ENCODE measurements around the gene SGCE.

SGCE gene

DNA sequence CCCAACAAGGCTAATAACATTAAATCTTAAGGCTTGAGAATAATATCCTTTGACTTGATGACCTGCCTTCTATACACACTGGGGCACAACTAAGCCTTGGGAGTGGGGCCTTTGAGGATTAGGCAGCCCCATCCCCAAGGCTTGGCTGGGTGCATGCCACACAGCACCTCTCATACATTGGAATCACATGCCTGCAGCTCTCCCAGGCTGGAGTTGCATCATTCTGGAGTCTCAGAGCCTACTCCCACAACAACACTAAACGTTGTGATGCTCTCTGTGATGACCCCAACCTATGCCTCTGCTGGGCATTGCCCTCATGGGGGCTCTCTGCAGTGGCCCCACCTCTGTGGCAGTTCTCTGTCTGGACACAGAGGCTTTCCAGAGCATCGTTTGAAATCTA lies 31.9 kb upstream of the SGCE start:
- Histone ChIP-seq H3K4me2 (ENCODE audit: low read depth, low read length, poor library complexity, severe bottlenecking) (no peak overlapping the region), H3K9ac (ENCODE audit: low read depth, low read length, poor library complexity, severe bottlenecking) (no peak overlapping the region), H3K36me3 (ENCODE audit: insufficient read depth, low read length) (no peaks in the 10 kb centered on the region), H3K9me2 (replicated peaks; ENCODE audit: low read depth, low read length) (no peaks in the 10 kb centered on the region), H3K9me3 (ENCODE audit: insufficient read depth, low read depth, low read length) (no peaks in the 10 kb centered on the region), H3F3A (ENCODE audit: low read depth) (no peaks in the 10 kb centered on the region), H3K4me1 (ENCODE audit: insufficient read depth, low read length, poor library complexity, severe bottlenecking) (no peaks in the 10 kb centered on the region), H3K79me2 (ENCODE audit: insufficient read depth, low read length) (no peaks in the 10 kb centered on the region), H4K20me1 (ENCODE audit: insufficient read depth, low read length, poor library complexity, severe bottlenecking) (no peaks in the 10 kb centered on the region), H2AFZ (ENCODE audit: low read length) (no peak overlapping the region), H3K27me3 (ENCODE audit: insufficient read depth, low read length, poor library complexity, severe bottlenecking) (no peaks in the 10 kb centered on the region), H3K4me3 (ENCODE audit: low read length, poor library complexity, severe bottlenecking) (no peak overlapping the region)
- TF ChIP-seq, protein P1, sequence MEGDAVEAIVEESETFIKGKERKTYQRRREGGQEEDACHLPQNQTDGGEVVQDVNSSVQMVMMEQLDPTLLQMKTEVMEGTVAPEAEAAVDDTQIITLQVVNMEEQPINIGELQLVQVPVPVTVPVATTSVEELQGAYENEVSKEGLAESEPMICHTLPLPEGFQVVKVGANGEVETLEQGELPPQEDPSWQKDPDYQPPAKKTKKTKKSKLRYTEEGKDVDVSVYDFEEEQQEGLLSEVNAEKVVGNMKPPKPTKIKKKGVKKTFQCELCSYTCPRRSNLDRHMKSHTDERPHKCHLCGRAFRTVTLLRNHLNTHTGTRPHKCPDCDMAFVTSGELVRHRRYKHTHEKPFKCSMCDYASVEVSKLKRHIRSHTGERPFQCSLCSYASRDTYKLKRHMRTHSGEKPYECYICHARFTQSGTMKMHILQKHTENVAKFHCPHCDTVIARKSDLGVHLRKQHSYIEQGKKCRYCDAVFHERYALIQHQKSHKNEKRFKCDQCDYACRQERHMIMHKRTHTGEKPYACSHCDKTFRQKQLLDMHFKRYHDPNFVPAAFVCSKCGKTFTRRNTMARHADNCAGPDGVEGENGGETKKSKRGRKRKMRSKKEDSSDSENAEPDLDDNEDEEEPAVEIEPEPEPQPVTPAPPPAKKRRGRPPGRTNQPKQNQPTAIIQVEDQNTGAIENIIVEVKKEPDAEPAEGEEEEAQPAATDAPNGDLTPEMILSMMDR (conservative IDR thresholded peaks at IDR 0.05; ENCODE audit: low read length): no peak
- TF ChIP-seq EZH2phosphoT487 (IDR thresholded peaks at IDR 0.05; ENCODE audit: borderline replicate concordance): no peak

DNA sequence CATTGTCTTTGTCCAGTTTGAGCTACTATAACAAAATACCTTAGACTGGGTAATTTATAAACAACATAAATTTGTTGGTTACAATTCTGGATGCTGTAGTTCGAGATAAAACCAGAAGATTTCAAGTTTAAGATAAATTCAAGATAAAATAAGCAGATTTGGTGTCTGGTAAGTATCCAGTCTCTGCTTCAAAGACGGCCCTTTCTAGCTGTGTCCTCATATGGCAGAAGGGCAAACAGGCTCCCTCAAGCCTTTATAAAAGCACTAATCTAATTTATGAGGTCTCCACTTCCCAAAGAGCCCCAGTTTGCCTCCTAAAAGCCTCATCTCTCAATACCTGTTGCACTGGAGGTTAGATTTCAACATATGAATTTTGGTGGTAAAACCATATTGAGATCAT lies 31.1 kb upstream of the SGCE start:
- no peak overlapping the region for H3K4me2 ChIP-seq (ENCODE audit: low read depth, low read length, poor library complexity, severe bottlenecking)
- no peak overlapping the region for H3K4me3 ChIP-seq (ENCODE audit: low read length, poor library complexity, severe bottlenecking)
- no peaks in the 10 kb centered on the region for H4K20me1 ChIP-seq (ENCODE audit: insufficient read depth, low read length, poor library complexity, severe bottlenecking)
- no peaks in the 10 kb centered on the region for H3K79me2 ChIP-seq (ENCODE audit: insufficient read depth, low read length)
- H3K9ac ChIP-seq (ENCODE audit: low read depth, low read length, poor library complexity, severe bottlenecking): no peak overlapping the region
- no peaks in the 10 kb centered on the region for H3K9me3 ChIP-seq (ENCODE audit: insufficient read depth, low read depth, low read length)
- H2AFZ ChIP-seq (ENCODE audit: low read length): no peak overlapping the region
- no peaks in the 10 kb centered on the region for H3K36me3 ChIP-seq (ENCODE audit: insufficient read depth, low read length)
- no peaks in the 10 kb centered on the region for H3K4me1 ChIP-seq (ENCODE audit: insufficient read depth, low read length, poor library complexity, severe bottlenecking)
- H3F3A ChIP-seq (ENCODE audit: low read depth): no peaks in the 10 kb centered on the region
- H3K27me3 ChIP-seq (ENCODE audit: insufficient read depth, low read length, poor library complexity, severe bottlenecking): no peaks in the 10 kb centered on the region
- TF ChIP-seq, protein P1 (conservative IDR thresholded peaks at IDR 0.05; ENCODE audit: low read length): no peak
- no peaks in the 10 kb centered on the region for H3K9me2 ChIP-seq (replicated peaks; ENCODE audit: low read depth, low read length)

DNA sequence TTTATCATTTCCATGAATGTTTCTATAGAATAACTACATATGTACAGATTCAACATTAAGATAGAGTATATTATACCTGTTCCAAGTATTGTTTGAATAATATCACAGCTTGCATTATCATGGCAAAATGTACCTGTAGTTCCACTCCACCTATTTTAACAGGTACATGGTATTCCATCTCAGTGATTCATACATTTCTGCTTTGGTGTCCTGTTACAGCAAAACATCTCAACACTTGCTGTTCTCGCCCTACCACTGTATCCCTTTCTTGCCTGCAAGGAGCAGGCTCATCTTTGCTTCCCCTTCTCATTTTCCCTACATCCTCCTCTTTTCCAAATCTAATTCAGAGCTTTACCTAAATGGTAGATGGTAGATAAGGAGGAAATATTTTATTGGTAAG lies 27.1 kb upstream of the SGCE start:
- TF ChIP-seq EZH2phosphoT487 (IDR thresholded peaks at IDR 0.05; ENCODE audit: borderline replicate concordance): no peak
- TF ChIP-seq, protein P1 (conservative IDR thresholded peaks at IDR 0.05; ENCODE audit: low read length): no peak
- Histone ChIP-seq H2AFZ (ENCODE audit: low read length) (no peak overlapping the region), H3K36me3 (ENCODE audit: insufficient read depth, low read length) (no peaks in the 10 kb centered on the region), H3K9ac (ENCODE audit: low read depth, low read length, poor library complexity, severe bottlenecking) (no peak overlapping the region), H3K4me1 (ENCODE audit: insufficient read depth, low read length, poor library complexity, severe bottlenecking) (no peaks in the 10 kb centered on the region), H4K20me1 (ENCODE audit: insufficient read depth, low read length, poor library complexity, severe bottlenecking) (no peaks in the 10 kb centered on the region), H3F3A (ENCODE audit: low read depth) (no peaks in the 10 kb centered on the region), H3K4me3 (ENCODE audit: low read length, poor library complexity, severe bottlenecking) (no peak overlapping the region), H3K9me2 (replicated peaks; ENCODE audit: low read depth, low read length) (no peaks in the 10 kb centered on the region), H3K79me2 (ENCODE audit: insufficient read depth, low read length) (no peaks in the 10 kb centered on the region), H3K9me3 (ENCODE audit: insufficient read depth, low read depth, low read length) (no peaks in the 10 kb centered on the region), H3K27me3 (ENCODE audit: insufficient read depth, low read length, poor library complexity, severe bottlenecking) (no peaks in the 10 kb centered on the region), H3K4me2 (ENCODE audit: low read depth, low read length, poor library complexity, severe bottlenecking) (no peak overlapping the region)

All from Loucy (cell line).